GM21515 (cell line): Measurements from ENCODE around the gene DDX4.

ENCODE experiments used
- ATAC-seq: cut with Tn5 transposase; IDR thresholded peaks from one replicate; pipeline ENCODE4 v1.9.1; 2021; ENCODE audit not compliant: unreplicated experiment

Gene DDX4

DNA sequence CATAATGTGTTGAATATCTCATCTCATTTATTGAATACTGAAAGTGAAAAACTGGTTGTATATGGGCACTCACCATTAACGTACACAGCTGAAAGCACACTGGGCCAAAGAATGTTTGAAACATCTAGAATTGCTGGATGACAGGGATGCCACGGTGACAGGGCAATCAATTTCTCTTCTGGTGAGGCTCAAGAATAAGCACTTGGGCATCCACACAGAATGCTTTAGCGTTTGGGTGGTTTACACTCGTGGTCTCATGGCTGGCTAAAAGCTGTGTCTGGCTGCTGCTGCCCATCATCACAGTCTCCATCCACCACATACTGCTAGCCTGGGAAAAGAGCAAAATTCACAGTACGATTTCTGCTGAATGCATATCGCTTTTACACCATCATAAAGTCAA is 82.6 kb downstream of the DDX4 start:
- ATAC-seq: no peak

DNA sequence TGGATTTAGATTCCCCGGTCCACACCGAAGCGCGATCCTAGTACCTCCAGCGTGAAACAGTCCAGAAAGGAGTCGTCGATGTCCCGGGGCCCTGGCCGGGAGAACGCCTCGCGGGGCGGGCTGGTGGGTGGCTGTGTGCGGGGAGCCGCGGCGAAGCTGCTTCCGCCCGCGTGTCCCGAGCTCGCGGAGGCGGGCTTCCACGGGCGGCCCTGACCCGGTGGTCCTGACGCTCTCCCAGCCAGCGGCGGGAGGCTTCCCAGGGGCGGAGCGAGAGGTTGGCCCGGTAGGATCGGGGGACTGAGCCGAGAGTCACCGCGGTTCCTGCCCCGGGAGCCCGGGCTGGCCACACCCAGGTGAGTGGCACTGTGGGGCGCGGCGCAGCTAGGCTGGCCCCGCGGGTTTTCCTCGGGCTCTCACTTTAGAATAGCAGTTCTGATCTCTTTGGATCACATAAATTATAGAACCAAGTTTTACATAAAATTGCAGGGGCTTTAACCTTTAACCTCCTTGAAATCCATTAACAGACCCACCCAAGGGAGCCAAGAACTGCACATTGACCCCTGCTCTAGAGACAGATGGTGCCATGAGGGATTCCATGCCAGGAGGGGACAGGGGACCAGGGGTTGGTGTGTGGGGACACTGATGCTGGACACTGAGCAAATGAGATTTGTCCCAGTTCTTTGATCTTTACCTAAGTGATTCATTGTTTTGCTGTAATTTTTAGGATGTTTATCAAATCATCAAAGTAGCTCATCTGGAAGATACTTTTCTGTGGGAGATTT is 84.1 kb downstream of the DDX4 start:
- ATAC-seq: no peak

DNA sequence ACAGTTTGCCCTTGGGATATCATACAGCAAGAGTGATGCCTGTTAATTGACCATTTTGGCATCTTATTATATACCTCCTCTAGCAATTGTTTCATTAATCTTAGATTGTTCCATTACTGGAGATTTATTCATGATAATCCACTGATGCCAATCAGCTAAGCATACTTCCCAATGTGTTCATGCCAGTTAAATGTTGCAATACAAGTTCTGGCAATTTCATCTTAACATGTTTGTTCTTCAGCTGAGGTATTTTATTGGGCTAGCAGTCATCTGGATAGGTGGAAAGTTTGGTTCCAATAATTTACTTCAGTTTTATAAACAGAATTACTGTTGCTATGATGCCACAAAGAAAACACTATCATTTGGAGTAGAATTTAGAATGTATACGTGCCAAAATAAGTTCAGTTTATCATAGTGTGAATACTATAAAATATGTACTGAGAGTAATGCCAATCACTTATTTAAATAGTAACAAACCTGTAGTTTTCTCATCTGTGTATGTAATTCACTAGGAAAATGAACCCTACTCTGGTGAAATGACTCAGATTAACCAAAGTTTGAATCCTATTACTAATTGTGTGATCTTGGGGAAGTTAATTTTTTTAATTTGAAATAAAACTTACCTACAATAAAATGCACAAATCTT is 85.4 kb downstream of the DDX4 start:
- no peak for ATAC-seq

DNA sequence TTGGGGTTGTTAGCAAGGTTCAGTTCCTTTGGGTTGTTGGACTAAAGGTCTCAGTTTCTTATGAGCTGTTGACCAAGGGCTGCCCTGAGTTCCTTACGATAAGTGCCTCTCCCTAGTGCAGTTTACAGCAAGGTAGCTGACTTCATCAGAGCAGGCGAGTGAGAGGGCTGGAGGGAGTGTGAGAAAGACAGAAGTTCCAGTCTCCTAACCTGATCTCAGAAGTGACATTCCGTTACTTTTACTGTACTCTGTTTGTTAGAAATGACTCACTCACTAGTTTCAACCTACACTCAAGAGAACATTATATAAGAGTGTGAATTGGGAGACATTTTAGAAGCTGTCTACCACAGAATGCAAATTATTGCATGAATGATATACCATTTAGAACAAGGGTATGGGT is 92.1 kb downstream of the DDX4 start:
- ATAC-seq: no peak

DNA sequence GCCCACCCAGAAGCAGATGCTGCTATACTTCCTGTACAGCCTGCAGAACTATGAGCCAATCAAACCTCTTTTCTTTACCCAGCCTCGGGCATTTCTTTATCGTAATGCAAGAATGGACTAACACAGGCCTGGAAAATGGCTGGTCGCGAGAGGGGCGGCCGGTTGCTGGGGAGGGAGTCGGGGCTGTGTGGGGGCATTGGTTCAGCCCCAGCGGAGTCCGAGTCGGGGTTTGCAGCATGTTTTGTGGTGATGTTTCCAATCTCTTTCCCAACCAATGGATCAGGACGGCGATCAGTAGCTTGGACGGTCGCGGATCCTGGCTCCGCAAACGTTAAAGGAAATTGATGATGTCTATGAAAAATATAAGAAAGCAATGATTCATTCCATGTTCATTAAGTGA is 94.6 kb downstream of the DDX4 start:
- ATAC-seq: no peak

DNA sequence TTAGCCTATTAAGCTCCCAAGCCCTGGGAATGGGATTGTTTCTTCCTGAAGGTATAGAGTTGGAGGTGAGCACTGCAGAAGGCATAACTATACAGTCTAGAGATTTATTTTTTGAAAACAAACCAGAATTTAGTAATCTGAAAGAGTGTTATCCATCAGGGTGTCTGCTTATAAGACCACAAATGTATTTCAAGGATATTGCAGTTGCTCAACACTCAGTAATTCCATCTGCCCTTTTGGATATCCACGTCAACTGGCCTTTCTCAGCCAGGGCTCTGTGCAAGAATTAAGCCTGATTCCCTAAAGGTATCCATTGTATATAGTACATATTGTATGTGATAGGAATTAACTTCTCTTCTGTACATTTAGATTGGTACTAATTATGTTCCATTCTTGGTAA is 98.3 kb downstream of the DDX4 start:
- no peak for ATAC-seq

DNA sequence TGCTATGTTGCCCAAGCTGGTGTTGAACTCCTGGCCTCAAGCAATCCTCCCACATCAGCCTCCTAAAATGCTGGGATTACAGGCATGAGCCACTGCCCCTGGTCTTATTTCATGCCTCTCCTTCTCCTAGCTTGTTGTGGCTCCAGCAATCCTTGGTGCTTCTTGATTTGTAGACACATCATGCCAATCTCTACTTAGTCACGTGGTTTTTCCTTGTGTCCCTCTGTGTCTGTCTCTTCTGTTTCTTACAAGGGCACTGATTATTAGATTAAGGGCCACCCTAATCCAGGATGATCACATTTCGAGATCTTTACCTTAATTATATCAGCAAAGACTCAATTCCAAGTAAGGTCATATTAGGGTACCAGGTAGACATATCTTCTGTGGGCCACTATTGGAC is 104.1 kb downstream of the DDX4 start:
- ATAC-seq: no peak

DNA sequence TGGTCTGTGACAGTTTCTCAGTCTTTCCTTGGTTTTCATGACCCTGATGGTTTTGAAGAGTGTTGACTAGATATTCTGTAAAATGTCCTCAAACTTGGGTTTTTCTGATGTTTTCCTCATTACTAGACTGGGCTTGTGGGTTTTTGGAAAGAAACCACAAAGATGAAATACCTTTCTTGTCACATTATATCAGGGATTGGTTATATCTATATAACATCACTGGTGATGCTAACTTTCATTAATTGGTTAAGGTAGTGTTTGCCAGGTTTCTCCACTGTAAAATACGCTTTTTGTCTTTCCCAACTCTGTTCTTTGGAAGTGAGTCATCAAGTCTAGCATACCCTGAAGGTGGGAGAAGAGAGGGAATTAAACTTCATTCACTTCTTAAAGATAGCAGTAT is 110.0 kb downstream of the DDX4 start:
- ATAC-seq: no peak

DNA sequence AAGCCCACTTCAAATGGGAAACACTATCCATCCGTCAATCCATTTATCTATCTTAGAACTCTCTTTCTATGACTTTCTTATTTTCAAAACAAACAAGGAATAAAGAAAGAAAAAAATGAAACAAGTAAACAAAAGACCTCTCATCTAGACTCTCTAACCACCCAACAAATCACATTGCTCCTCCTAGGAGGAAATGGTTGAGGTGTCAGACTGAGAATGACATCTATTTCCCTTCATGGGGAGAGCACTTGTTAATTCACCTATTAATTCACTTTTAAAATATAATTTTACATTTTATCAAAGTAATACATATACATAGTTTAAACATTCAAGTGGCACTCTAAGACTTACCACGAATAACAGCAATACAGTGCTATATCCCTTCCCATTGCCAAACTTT is 110.9 kb downstream of the DDX4 start:
- no peak for ATAC-seq

DNA sequence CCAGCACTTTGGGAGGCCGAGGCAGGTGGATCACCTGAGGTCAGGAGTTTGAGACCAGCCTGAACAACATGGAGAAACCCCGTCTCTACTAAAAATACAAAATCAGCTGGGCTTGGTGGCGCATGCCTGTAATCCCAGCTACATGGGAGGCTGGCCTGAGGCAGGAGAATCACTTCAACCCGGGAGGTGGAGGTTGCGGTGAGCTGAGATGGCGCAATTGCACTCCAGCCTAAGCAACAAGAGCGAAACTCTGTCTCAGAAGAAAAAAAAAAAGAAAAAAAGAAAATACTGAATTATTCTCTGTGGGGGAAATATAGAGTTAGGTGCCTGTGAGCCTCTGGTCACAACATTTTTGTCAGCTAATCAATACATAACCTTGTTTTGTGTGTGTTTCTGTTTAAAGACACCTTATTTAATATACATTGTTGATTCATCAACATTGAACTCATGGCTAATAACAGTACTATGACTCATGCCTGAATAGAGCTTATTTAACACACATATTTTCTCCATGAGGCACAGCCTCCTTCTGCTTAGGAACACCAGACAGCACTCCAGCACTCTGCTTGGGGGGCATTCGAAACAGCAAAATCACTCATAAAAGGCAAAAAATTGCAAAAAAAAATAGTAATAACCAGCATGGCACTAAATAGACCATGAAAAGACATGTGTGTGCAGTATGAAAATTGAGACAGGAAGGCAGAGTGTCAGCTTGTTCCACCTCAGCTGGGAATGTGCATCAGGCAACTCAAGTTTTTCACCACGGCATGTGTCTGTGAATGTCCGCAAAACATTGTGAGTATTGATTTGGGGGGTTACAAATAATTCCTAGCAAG is 113.2 kb downstream of the DDX4 start, which contains the start of gene IL31RA:
IL31RA (plus strand) TSS at position 519 of the 836 bp plus-strand sequence; CDS start at position 733, 214 bp downstream.
- ATAC-seq: no peak

DNA sequence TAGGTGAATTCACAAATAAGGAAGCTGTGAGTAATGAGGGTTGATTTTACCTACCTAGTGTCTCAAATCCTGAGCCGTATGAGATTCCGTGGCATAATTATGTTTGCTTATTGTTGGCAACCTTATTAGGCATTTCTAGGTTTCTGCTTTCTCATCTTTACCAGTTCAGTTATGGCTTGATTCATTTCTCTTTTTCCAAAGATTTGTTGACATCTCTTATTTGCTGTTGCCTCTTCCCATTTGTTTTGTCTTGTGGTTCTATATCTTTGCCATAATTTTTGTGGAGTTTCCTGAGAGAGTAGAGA is 113.8 kb downstream of the DDX4 start:
- ATAC-seq: no peak

DNA sequence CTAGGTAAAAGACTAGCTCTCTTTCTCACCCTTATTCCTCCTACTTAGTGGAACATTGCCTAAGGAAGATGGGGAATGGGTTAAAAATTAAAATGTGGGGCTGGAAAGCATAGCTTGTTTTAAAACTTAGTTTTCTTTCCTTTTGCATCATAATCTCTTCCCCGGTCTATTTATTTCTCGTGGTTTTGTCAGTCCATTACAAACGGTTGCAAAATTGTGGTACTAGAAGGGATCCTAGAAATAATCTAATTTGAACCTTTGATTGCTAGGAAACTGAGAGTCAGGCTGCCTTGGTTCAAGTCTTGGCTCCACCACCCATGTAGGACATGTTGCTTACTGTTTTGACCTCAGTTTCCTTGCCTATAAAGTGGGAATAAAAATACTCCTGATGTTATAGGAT is 114.6 kb downstream of the DDX4 start:
- no peak for ATAC-seq

DNA sequence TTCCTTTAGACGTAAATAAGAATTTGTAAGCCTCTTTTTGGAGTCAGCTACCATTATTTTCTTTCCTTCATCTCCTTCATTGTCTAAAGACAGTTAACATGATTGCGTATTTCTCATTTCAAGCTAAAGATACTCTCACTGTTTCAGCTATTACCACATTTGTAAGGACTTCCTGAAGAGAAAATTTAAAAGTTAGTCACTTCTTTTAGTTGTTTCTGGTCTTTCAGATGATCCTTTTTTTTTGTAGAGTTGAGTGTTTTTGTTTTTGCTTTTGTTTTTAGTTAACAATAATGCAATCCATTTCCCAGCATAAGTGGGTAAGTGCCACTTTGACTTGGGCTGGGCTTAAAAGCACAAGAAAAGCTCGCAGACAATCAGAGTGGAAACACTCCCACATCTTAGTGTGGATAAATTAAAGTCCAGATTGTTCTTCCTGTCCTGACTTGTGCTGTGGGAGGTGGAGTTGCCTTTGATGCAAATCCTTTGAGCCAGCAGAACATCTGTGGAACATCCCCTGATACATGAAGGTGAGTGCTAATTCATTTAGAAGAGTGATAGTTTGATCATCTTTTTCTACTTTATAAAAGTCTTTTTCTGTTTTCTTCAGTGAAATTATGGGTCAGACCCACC is 115.3 kb downstream of the DDX4 start:
- no peak for ATAC-seq

DNA sequence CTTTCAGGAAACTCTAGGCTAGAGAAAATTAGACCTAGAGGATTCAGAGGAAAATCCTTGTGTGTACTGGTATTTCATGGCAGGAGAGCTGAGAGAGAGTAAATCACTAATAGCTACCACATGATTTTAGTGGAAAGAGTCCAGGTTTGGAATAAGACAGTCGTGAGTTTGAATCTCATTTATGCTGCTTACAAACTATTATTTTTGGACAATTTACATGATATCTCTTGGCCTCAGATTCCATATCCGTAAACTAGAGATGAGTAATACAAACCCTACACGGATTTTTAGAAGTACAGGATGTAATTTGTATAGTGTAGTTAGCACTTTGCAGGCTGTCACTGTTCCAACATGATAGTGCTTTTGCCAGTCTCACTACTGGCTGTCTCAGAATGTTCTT is 116.0 kb downstream of the DDX4 start:
- no peak for ATAC-seq

DNA sequence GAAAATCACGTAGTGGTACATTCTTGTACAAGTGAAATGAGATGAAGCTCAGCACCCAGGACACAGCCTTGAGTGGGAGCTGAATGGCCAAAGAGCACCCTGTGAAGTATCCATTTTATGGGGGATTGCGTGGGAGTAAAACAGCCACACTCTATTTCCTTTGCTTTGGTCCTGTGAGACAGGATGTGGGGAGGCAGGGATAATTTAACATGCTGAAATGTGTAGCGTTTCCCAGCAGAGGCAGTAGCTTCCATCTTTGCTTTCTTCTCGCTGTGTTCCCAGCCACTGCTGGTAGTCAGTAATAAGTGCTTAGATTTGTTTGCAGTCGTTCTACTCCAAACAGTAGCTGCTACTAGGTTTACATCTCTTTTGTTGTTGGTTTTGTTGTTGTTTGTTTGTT is 117.6 kb downstream of the DDX4 start:
- no peak for ATAC-seq

DNA sequence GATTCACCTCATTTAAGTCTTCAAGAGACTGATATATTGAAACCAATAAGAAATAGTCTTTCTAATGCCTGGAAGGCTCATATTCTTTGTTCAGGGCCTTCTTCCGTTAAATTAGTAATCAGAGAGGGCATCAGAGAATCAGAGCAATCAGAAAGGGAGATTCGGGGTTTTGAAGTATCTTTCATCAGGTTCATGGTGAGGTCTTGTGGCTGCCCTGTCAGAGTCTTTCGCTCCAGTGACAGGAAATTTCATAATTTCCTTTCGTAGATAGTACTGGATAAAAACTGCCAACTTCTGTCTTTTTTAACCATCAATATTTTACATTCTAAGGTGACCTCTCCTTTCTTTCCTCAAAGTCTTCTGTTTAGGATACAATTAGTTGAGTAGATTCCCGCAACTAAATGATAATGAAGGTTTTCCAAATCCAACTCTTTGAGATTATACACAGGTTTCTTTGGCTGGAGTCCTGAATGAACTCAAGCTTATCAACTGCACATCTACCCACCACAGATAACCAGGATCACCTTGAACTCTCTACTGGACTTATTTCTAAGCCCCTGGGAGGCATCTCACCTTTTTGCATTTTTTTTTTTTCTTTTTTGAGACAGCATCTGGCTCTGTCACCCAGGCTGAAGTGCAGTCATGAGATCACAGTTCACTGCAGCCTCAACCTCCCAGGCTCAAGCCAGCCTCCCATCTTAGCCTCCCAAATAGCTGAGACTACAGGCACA is 118.8 kb downstream of the DDX4 start:
- ATAC-seq: no peak

DNA sequence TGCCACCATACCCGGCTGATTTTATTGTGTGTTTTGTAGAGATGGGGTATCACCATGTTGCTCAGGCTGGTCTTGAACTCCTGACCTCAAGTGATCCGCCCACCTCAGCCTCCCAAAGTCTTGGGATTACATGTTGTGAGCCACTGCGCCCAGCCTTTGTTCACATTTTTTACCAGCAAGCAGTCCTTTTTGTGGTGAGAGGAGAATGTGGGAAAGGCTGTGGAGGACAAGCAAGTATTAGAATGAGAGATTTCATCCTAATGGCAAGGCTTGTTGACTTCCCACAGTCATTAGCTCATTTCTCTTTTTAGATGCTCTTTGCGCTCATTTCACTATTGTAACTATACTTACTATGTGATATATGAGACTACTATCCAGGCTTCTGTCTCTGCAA is 119.4 kb downstream of the DDX4 start:
- no peak for ATAC-seq

DNA sequence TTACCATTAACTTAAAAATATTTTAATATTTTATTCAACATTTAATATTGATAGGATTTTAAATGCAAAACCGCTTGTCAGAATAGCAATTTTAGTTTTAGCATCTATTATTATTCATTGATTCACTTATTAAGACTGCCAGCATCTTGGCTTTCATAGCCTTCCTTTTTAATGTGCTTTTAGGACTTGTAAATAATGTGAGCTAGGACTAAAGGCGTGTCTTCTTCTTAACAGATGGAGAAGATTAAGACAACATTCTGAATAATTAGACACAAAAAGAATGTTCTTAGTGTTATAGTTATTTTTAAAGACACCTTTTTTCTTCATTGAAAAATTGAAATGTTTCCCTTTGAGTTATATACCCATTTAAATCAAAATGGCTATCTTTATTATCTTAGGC is 120.2 kb downstream of the DDX4 start:
- no peak for ATAC-seq

DNA sequence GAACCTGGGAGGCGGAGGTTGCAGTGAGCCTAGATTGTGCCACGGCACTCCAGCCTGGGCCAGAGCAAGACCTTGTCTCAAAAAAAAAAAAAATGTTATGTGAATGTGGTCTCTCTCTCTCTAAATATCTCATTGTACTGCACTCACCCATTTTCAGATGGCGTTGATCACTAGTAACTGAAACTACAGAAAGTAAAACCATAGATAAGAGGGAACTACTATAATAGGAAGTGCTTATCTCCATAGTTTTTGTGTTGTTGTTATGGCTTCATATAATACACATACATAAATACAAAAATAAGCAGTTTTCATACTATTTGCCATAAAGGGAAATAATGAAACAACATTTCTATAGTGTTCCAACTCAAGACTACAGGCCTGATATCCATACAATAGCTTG is 122.4 kb downstream of the DDX4 start:
- ATAC-seq: no peak

DNA sequence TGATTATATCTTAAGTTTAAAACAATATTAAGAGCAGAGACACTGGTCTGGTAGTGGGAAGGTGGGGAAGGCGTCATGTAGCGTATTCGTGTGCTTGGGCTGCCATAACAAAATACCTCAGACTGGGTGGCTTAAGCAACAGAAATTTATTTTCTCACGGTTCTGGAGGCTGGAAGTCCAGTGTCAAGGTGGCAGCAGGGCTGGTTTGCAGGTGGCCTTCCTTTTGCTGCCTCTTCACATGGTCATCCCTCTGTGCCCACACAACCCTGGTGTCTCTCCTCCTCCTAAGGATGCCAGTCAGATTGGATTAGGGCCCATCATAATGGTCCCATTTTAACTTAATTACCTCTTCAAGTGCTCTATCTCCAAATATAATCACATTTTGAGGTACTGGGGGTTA is 122.8 kb downstream of the DDX4 start:
- ATAC-seq: no peak
